ENCODE results near the gene BLMH.
"Not testable (repeated sequence)": the region's sequence is repeated elsewhere in the genome, so short reads cannot be mapped to it uniquely, and the experiment has no call there.

The BLMH gene

GRCh38 chr17:30232824-30233427, 58.8 kb downstream of the BLMH start:
- no peak overlapping the region for H3K4me2 ChIP-seq (ENCODE audit: low read depth, low read length)
- no peak overlapping the region for H3K9ac ChIP-seq (ENCODE audit: low read length)
- no peaks in the 10 kb centered on the region for H3K36me3 ChIP-seq (replicated peaks; ENCODE audit: insufficient read depth, low read length)
- no peak overlapping the region for H3K27ac ChIP-seq (ENCODE audit: low read length)
- TF ChIP-seq EZH2phosphoT487 (IDR thresholded peaks at IDR 0.05; ENCODE audit: low read length) (no peak), EZH2 (optimal IDR thresholded peaks at IDR 0.05; ENCODE audit: low read depth, low read length) (no peak)
- TF ChIP-seq, protein P1, sequence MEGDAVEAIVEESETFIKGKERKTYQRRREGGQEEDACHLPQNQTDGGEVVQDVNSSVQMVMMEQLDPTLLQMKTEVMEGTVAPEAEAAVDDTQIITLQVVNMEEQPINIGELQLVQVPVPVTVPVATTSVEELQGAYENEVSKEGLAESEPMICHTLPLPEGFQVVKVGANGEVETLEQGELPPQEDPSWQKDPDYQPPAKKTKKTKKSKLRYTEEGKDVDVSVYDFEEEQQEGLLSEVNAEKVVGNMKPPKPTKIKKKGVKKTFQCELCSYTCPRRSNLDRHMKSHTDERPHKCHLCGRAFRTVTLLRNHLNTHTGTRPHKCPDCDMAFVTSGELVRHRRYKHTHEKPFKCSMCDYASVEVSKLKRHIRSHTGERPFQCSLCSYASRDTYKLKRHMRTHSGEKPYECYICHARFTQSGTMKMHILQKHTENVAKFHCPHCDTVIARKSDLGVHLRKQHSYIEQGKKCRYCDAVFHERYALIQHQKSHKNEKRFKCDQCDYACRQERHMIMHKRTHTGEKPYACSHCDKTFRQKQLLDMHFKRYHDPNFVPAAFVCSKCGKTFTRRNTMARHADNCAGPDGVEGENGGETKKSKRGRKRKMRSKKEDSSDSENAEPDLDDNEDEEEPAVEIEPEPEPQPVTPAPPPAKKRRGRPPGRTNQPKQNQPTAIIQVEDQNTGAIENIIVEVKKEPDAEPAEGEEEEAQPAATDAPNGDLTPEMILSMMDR (IDR thresholded peaks at IDR 0.05; ENCODE audit: low read length) = no peak
- H3K4me1 ChIP-seq (ENCODE audit: low read length) = no peaks in the 10 kb centered on the region
- no peaks in the 10 kb centered on the region for H3F3A ChIP-seq (ENCODE audit: insufficient read depth, low read length)
- H3K79me2 ChIP-seq (ENCODE audit: low read length) = no peaks in the 10 kb centered on the region
- no peaks in the 10 kb centered on the region for H3K9me3 ChIP-seq (replicated peaks; ENCODE audit: insufficient read depth, low read length)
- H2AFZ ChIP-seq (ENCODE audit: low read length) = no peak overlapping the region
- H3K27me3 ChIP-seq (replicated peaks; ENCODE audit: insufficient read depth, low read length) = peaks cover 30% of the 10 kb centered on the region
- H3K9me2 ChIP-seq (replicated peaks; ENCODE audit: insufficient read depth, low read length) = no peaks in the 10 kb centered on the region
- H3K4me3 ChIP-seq (ENCODE audit: low read length) = no peak overlapping the region
- DNase-seq = no peak
- H4K20me1 ChIP-seq (ENCODE audit: insufficient read depth, low read length) = no peaks in the 10 kb centered on the region

DNA sequence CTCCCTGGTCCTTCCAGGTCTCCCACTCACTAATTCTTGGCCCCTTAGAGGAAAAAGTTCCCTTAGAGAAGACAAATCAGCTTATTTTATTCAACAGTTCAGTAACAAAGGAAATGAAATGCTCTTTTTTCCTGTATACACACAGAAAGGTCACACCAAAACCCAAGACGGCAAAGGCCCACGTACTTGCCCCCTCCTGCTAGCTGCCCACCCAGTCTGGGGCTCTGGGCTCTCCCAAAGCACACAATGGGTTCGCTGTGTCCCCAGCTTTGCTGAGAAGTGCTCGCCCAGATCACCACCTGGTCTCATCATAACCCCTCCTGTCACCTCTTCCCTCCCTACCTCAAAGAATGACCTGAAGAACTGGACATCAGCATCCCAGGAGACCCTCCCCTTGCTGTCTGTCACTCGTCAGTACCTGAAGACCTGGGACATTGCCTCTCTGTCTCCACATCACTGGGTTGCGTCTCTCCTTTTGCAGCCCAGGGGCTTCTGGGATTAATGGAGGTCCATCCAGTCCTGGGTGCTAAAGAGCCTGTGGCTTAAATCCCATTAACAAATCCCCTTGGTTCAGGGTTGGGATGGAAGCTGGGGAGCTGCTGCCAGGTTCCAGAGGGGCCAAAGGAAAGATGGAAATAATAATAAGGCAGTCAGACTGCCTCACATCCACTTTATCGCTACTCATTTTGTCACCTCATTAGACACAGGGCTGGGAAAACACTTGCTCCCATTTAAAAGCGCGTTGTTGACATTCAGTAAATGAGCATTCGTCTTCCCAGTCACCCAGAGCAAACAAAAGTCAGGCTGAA, 59.5 kb downstream of the BLMH start:
- H2AFZ ChIP-seq (ENCODE audit: low read length) = no peak overlapping the region

GRCh38 chr17:30230596-30231125, 61.1 kb downstream of the BLMH start:
- H3K4me3 ChIP-seq (ENCODE audit: low read length) = no peak overlapping the region
- no peaks in the 10 kb centered on the region for H3K36me3 ChIP-seq (replicated peaks; ENCODE audit: insufficient read depth, low read length)
- peaks cover 19% of the 10 kb centered on the region for H3K27me3 ChIP-seq (replicated peaks; ENCODE audit: insufficient read depth, low read length)
- no peak overlapping the region for H3K27ac ChIP-seq (ENCODE audit: low read length)
- no peaks in the 10 kb centered on the region for H3K9me2 ChIP-seq (replicated peaks; ENCODE audit: insufficient read depth, low read length)
- no peaks in the 10 kb centered on the region for H3K79me2 ChIP-seq (ENCODE audit: low read length)
- TF ChIP-seq EZH2phosphoT487 (IDR thresholded peaks at IDR 0.05; ENCODE audit: low read length) (no peak), EZH2 (optimal IDR thresholded peaks at IDR 0.05; ENCODE audit: low read depth, low read length) (no peak)
- TF ChIP-seq, protein P1 (IDR thresholded peaks at IDR 0.05; ENCODE audit: low read length) = no peak
- H3K9ac ChIP-seq (ENCODE audit: low read length) = no peak overlapping the region
- H3K4me2 ChIP-seq (ENCODE audit: low read depth, low read length) = no peak overlapping the region
- H3K9me3 ChIP-seq (replicated peaks; ENCODE audit: insufficient read depth, low read length) = no peaks in the 10 kb centered on the region
- H4K20me1 ChIP-seq (ENCODE audit: insufficient read depth, low read length) = no peaks in the 10 kb centered on the region
- no peaks in the 10 kb centered on the region for H3F3A ChIP-seq (ENCODE audit: insufficient read depth, low read length)
- no peak overlapping the region for H2AFZ ChIP-seq (ENCODE audit: low read length)
- no peaks in the 10 kb centered on the region for H3K4me1 ChIP-seq (ENCODE audit: low read length)
- no peak for DNase-seq

More for the DNA sequence above, 59.5 kb downstream of the BLMH start:
- Histone ChIP-seq H3K4me2 (ENCODE audit: low read depth, low read length) (no peak overlapping the region), H3K9ac (ENCODE audit: low read length) (no peak overlapping the region), H3K4me3 (ENCODE audit: low read length) (no peak overlapping the region), H4K20me1 (ENCODE audit: insufficient read depth, low read length) (no peaks in the 10 kb centered on the region), H3K36me3 (replicated peaks; ENCODE audit: insufficient read depth, low read length) (no peaks in the 10 kb centered on the region), H3K27ac (ENCODE audit: low read length) (no peak overlapping the region), H3K4me1 (ENCODE audit: low read length) (no peaks in the 10 kb centered on the region), H3F3A (ENCODE audit: insufficient read depth, low read length) (no peaks in the 10 kb centered on the region), H3K79me2 (ENCODE audit: low read length) (no peaks in the 10 kb centered on the region), H3K27me3 (replicated peaks; ENCODE audit: insufficient read depth, low read length) (peaks cover 30% of the 10 kb centered on the region), H3K9me3 (replicated peaks; ENCODE audit: insufficient read depth, low read length) (no peaks in the 10 kb centered on the region), H3K9me2 (replicated peaks; ENCODE audit: insufficient read depth, low read length) (no peaks in the 10 kb centered on the region)
- TF ChIP-seq, protein P1 (IDR thresholded peaks at IDR 0.05; ENCODE audit: low read length) = no peak
- TF ChIP-seq EZH2 (optimal IDR thresholded peaks at IDR 0.05; ENCODE audit: low read depth, low read length) (no peak), EZH2phosphoT487 (IDR thresholded peaks at IDR 0.05; ENCODE audit: low read length) (no peak)
- DNase-seq = no peak

DNA sequence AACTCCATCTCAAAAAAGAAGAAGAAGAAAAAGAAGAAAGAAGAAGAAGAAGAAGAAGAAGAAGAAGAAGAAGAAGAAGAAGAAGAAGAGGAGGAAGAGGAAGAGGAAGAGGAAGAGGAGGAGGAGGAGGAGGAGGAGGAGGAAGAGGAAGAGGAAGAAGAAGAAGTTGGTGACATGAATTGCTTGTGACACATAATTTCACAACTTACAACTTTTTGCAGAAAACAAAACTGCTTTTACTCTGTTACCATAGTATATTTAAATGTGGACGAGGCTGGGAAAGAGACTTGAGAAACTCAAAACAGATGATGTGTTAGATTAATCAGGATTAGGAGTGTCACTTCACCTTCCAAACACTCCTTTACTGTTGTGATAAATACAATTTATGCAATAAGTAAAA, 61.7 kb downstream of the BLMH start:
- H2AFZ ChIP-seq (ENCODE audit: low read length); H3F3A ChIP-seq (ENCODE audit: insufficient read depth, low read length): not testable (repeated sequence)

More for the DNA sequence above, 61.7 kb downstream of the BLMH start:
- H3K4me2 ChIP-seq (ENCODE audit: low read depth, low read length); H3K4me1 ChIP-seq (ENCODE audit: low read length); H3K36me3 ChIP-seq (replicated peaks; ENCODE audit: insufficient read depth, low read length); H3K9me3 ChIP-seq (replicated peaks; ENCODE audit: insufficient read depth, low read length); H4K20me1 ChIP-seq (ENCODE audit: insufficient read depth, low read length); H3K4me3 ChIP-seq (ENCODE audit: low read length); H3K9me2 ChIP-seq (replicated peaks; ENCODE audit: insufficient read depth, low read length); H3K79me2 ChIP-seq (ENCODE audit: low read length); DNase-seq; H3K9ac ChIP-seq (ENCODE audit: low read length); H3K27ac ChIP-seq (ENCODE audit: low read length): not testable (repeated sequence)
- H3K27me3 ChIP-seq (replicated peaks; ENCODE audit: insufficient read depth, low read length) = peaks cover 13% of the 10 kb centered on the region
